HEK293 (cell line): ENCODE results near the gene SPTLC3.

Source experiments
- CTCF ChIA-PET: fragments of 350-600 bp; formaldehyde crosslinking; extraction: SDS; loops from one replicate; lab custom pipeline; 2021; ENCODE audit warnings: antibody characterized with exemption; lab: Yijun Ruan, JAX
- POLR2A ChIA-PET: fragments of 300-600 bp; formaldehyde crosslinking; extraction: SDS; loops from one replicate; lab custom pipeline; 2020; ENCODE audit warnings: antibody characterized with exemption, inconsistent platforms; lab: Yijun Ruan, JAX
- H3K27ac ChIP-seq: fragments of 200-500 bp; sonication (Bioruptor generic); 2 replicates; pipeline ENCODE4 v1.5.1; 2014; ENCODE audit warnings: low read depth, low read length, control low read depth, inconsistent platforms; ENCODE audit errors: extremely low read depth
- H3K36me3 ChIP-seq, 2 experiments: fragments of 200-500 bp in 1 of 2; sonication (Bioruptor generic) in 1 of 2; 1 replicate in 1 of 2; 2 replicates in 1 of 2; pipeline ENCODE4 v1.5.1; 2014 to 2017; ENCODE audit warnings: inconsistent platforms in 2 of 2, low read length in 2 of 2; ENCODE audit not compliant: control insufficient read depth in 2 of 2, insufficient read depth in 1 of 2
- H3K4me1 ChIP-seq: fragments of 200-500 bp; sonication (Bioruptor generic); 2 replicates; pipeline ENCODE4 v1.5.1; 2014; ENCODE audit warnings: mild to moderate bottlenecking, low read length, inconsistent platforms; ENCODE audit not compliant: control insufficient read depth, insufficient read depth
- H3K4me3 ChIP-seq: 2 replicates; pipeline ENCODE4 v1.5.1; 2011; ENCODE audit warnings: low read depth, mild to moderate bottlenecking, control low read depth, low read length, moderate library complexity
- H3K9me3 ChIP-seq: fragments of 200-500 bp; sonication (Bioruptor generic); 2 replicates; pipeline ENCODE4 v1.5.1; 2014; ENCODE audit warnings: low read depth, low read length, inconsistent platforms; ENCODE audit not compliant: control insufficient read depth, insufficient read depth
- AEBP2 ChIP-seq: fragments of 450-650 bp; formaldehyde crosslinking; IDR thresholded peaks from 2 replicates; pipeline ENCODE4 v1.5.1; 2016; ENCODE audit warnings: missing biosample characterization, missing genetic modification characterization, borderline replicate concordance
- FEZF1 ChIP-seq: fragments of 450-650 bp; formaldehyde crosslinking; IDR thresholded peaks from 2 replicates; pipeline ENCODE4 v1.5.1; 2016; ENCODE audit warnings: missing biosample characterization, missing genetic modification characterization
- MEIS1 ChIP-seq: sonication (generic); formaldehyde crosslinking; IDR thresholded peaks from 2 replicates; pipeline ENCODE4 v1.8.1; 2022; ENCODE audit warnings: missing genetic modification reagents, mild to moderate bottlenecking, borderline replicate concordance
- MYNN ChIP-seq: fragments of 450-650 bp; formaldehyde crosslinking; IDR thresholded peaks from 2 replicates; pipeline ENCODE4 v1.5.1; 2016; ENCODE audit warnings: missing biosample characterization, missing genetic modification characterization, borderline replicate concordance
- PRDM1 ChIP-seq: fragments of 450-650 bp; formaldehyde crosslinking; IDR thresholded peaks from 2 replicates; pipeline ENCODE4; 2016; ENCODE audit warnings: missing biosample characterization, missing genetic modification characterization
- PRDM10 ChIP-seq: fragments of 450-650 bp; formaldehyde crosslinking; IDR thresholded peaks from 2 replicates; pipeline ENCODE4 v1.5.1; 2016; ENCODE audit warnings: missing biosample characterization, missing genetic modification characterization
- SP7 ChIP-seq: fragments of 450-650 bp; formaldehyde crosslinking; IDR thresholded peaks from 2 replicates; pipeline ENCODE4 v1.5.1; 2016; ENCODE audit warnings: missing biosample characterization, missing genetic modification characterization
- ZBTB1 ChIP-seq: fragments of 450-650 bp; formaldehyde crosslinking; IDR thresholded peaks from 2 replicates; pipeline ENCODE4 v1.5.1; 2016; ENCODE audit warnings: missing biosample characterization, missing genetic modification characterization
- ZBTB10 ChIP-seq: fragments of 450-650 bp; formaldehyde crosslinking; IDR thresholded peaks from 2 replicates; pipeline ENCODE4 v1.5.1; 2016; ENCODE audit warnings: missing biosample characterization, missing genetic modification characterization
- ZBTB17 ChIP-seq: fragments of 450-650 bp; formaldehyde crosslinking; IDR thresholded peaks from 2 replicates; pipeline ENCODE4 v1.5.1; 2016; ENCODE audit warnings: missing biosample characterization, missing genetic modification characterization
- ZFP3 ChIP-seq: fragments of 450-650 bp; formaldehyde crosslinking; IDR thresholded peaks from 2 replicates; pipeline ENCODE4 v1.5.1; 2016; ENCODE audit warnings: low read depth, missing biosample characterization, missing genetic modification characterization
- ZNF132 ChIP-seq: fragments of 450-650 bp; formaldehyde crosslinking; IDR thresholded peaks from 2 replicates; pipeline ENCODE4 v1.5.1; 2017; ENCODE audit warnings: missing biosample characterization, missing genetic modification characterization, borderline replicate concordance
- ZNF175 ChIP-seq: fragments of 450-650 bp; formaldehyde crosslinking; IDR thresholded peaks from 2 replicates; pipeline ENCODE4 v1.5.1; 2016; ENCODE audit warnings: missing biosample characterization, missing genetic modification characterization
- ZNF23 ChIP-seq: fragments of 450-650 bp; formaldehyde crosslinking; IDR thresholded peaks from 2 replicates; pipeline ENCODE4 v1.5.1; 2016; ENCODE audit warnings: missing biosample characterization, missing genetic modification characterization, borderline replicate concordance
- ZNF274 ChIP-seq, 2 experiments: fragments of 200-500 bp in 1 of 2; fragments of 450-650 bp in 1 of 2; sonication (Bioruptor generic) in 1 of 2; formaldehyde crosslinking in 1 of 2; IDR thresholded peaks; 2 replicates each; pipeline versions ENCODE4 v1.5.1 to v1.6.1; 2014 to 2016; ENCODE audit warnings: borderline replicate concordance in 1 of 2, inconsistent platforms in 1 of 2, low read length in 1 of 2, missing biosample characterization in 1 of 2, missing genetic modification characterization in 1 of 2
- ZNF426 ChIP-seq: fragments of 450-650 bp; formaldehyde crosslinking; IDR thresholded peaks from 2 replicates; pipeline ENCODE4 v1.5.1; 2017; ENCODE audit warnings: missing biosample characterization, missing genetic modification characterization, mild to moderate bottlenecking, inconsistent platforms, moderate library complexity
- ZNF529 ChIP-seq: fragments of 450-650 bp; formaldehyde crosslinking; IDR thresholded peaks from 2 replicates; pipeline ENCODE4 v1.5.1; 2017; ENCODE audit warnings: missing genetic modification characterization, missing biosample characterization; ENCODE audit not compliant: insufficient replicate concordance
- ZNF623 ChIP-seq: fragments of 450-650 bp; formaldehyde crosslinking; IDR thresholded peaks from 2 replicates; pipeline ENCODE4 v1.5.1; 2016; ENCODE audit warnings: missing biosample characterization, missing genetic modification characterization
- ZNF664 ChIP-seq: fragments of 450-650 bp; formaldehyde crosslinking; IDR thresholded peaks from 2 replicates; pipeline ENCODE4 v1.5.1; 2016; ENCODE audit warnings: missing biosample characterization, missing genetic modification characterization
- ZNF704 ChIP-seq: fragments of 450-650 bp; formaldehyde crosslinking; IDR thresholded peaks from 2 replicates; pipeline ENCODE4 v1.5.1; 2016; ENCODE audit warnings: missing biosample characterization, missing genetic modification characterization
- ZSCAN4 ChIP-seq: fragments of 450-650 bp; formaldehyde crosslinking; IDR thresholded peaks from 2 replicates; pipeline ENCODE4 v1.5.1; 2017; ENCODE audit warnings: missing biosample characterization, missing genetic modification characterization

The SPTLC3 gene

GRCh38 chr20:13037727-13038126, 29.0 kb downstream of the SPTLC3 start (continued):
- no peak for TF ChIP-seq ZNF623 (tag by site-specific recombination)
- TF ChIP-seq, all 188 proteins: peak for 0

- Histone ChIP-seq H3K36me3 (no peaks in the 10 kb centered on the region), H3K9me3 (no peaks in the 10 kb centered on the region), H3K4me3 (no peak overlapping the region), H3K27ac (no peak overlapping the region), H3K4me1 (no peaks in the 10 kb centered on the region)
- TF ChIP-seq ZNF274 (IDR thresholded peaks at IDR 0.05; ENCODE audit: low read length) (no peak), ZNF274 (tag by site-specific recombination; IDR thresholded peaks at IDR 0.05; ENCODE audit: borderline replicate concordance) (no peak), ZNF529 (tag by site-specific recombination) (no peak), ZSCAN4 (tag by site-specific recombination) (no peak), ZBTB1 (no peak), PRDM10 (tag by site-specific recombination) (no peak), ZFP3 (tag by site-specific recombination) (no peak), MYNN (tag by site-specific recombination) (no peak)
- ChIA-PET CTCF (interaction anchor here (0.6 to 0.9 kb wide), 2 partner anchors 23 to 240 kb away, joined by 3 to 4 read pairs; no protein-coding TSS in a partner anchor), POLR2A (interaction anchor here (0.6 kb wide), 1 partner anchor 41 kb away, joined by 4 read pairs; no protein-coding TSS in a partner anchor)
Measured at GRCh38 chr20:13041574-13042457, 33.0 kb downstream of the SPTLC3 start.

- CTCF ChIA-PET = interaction anchor here (0.9 kb wide), 1 partner anchor 22 kb away, joined by 4 read pairs; no protein-coding TSS in a partner anchor
- POLR2A ChIA-PET = no interaction called here
- Histone ChIP-seq H3K36me3 (no peaks in the 10 kb centered on the region), H3K27ac (no peak overlapping the region), H3K4me3 (no peak overlapping the region), H3K9me3 (no peaks in the 10 kb centered on the region), H3K4me1 (no peaks in the 10 kb centered on the region)
- TF ChIP-seq SP7 (tag by site-specific recombination) = no peak
- TF ChIP-seq ZBTB10 (tag by site-specific recombination) = no peak
- TF ChIP-seq MEIS1 (CRISPR knock-in tag) = no peak
- TF ChIP-seq ZBTB17 (tag by site-specific recombination) = no peak
- TF ChIP-seq ZNF23 (tag by site-specific recombination) = no peak
- no peak for TF ChIP-seq PRDM1 (tag by site-specific recombination)
- TF ChIP-seq FEZF1 (tag by site-specific recombination) = no peak
- TF ChIP-seq ZNF664 (tag by site-specific recombination) = no peak
- TF ChIP-seq ZNF132 (tag by site-specific recombination) = no peak
- TF ChIP-seq ZNF175 = no peak
- no peak for TF ChIP-seq ZNF426 (tag by site-specific recombination)
- TF ChIP-seq ZNF704 (tag by site-specific recombination) = no peak
- TF ChIP-seq AEBP2 (tag by site-specific recombination) = no peak
Measured at GRCh38 chr20:13042458-13042794, 33.7 kb downstream of the SPTLC3 start.
